Measurements from ENCODE around the gene LINC00237. TPM values are rescaled to one million over a fixed set of nuclear protein-coding genes. Genes with fewer than 3 reads are reported as not detected.

LINC00237 gene
- total and polyA plus RNA-seq, 2 experiments from 2014 or later, result 0.31 to 2.0 TPM

Small RNA genes within 50 kb of the gene (small RNA-seq; reads per million reads assigned to genes)
- gene RNA5SP477 (ENCODE audit: low replicate concordance), result not detected

Other genes starting within 250 kb of the LINC00237 start
- gene KIZ, start 19.7 kb upstream of the LINC00237 start, total RNA-seq (2014; rRNA removed; shearing (Covaris generic)), result 63.6 and 87.7 TPM in 2 replicates
- 52.5 and 58.3 TPM in 2 replicates for gene KIZ, start 19.7 kb upstream of the LINC00237 start, polyA plus RNA-seq (2016; fragmentation: Nextera tagmentation; extraction: Ambion mirVana)
- 150 and 159 TPM in 2 replicates for gene XRN2, start 197.0 kb upstream of the LINC00237 start, total RNA-seq (2014; rRNA removed; shearing (Covaris generic))
- 107 and 113 TPM in 2 replicates for gene XRN2, start 197.0 kb upstream of the LINC00237 start, polyA plus RNA-seq (2016; fragmentation: Nextera tagmentation; extraction: Ambion mirVana)

All from GM23338 (cell line).